Testis (tissue), 2 donors: Measurements from ENCODE around the gene NPM3.

Experiments used
- CTCF ChIP-seq, 3 experiments: fragments of 450-650 bp in 2 of 3; fragments of 200-600 bp in 1 of 3; sonication (generic) in 1 of 3; IDR thresholded peaks; one replicate each; pipeline ENCODE4 v1.5.1; 2016 to 2019; ENCODE audit warnings: antibody characterized with exemption in 3 of 3, mild to moderate bottlenecking in 2 of 3, moderate library complexity in 1 of 3
- POLR2A ChIP-seq: fragments of 450-650 bp; IDR thresholded peaks from one replicate; pipeline ENCODE4 v1.6.1; 2017; ENCODE audit warnings: antibody characterized with exemption, mild to moderate bottlenecking, moderate library complexity

GRCh38 chr10:101741938-101742337 lies 41.3 kb downstream of the NPM3 start:
- TF ChIP-seq CTCF (IDR thresholded peaks at IDR 0.05) = no peak
- no peak for TF ChIP-seq POLR2A
